Endodermal cell (in vitro differentiated cells): Measurements from ENCODE around the gene C6orf120. TPM values are rescaled to one million over a fixed set of nuclear protein-coding genes. Genes with fewer than 3 reads are reported as not detected.

Source experiments
- DNase-seq: peaks from one replicate; pipeline ENCODE4 v3.0.0-alpha.2; 2017
- H3K27ac ChIP-seq: 2 replicates; pipeline ENCODE4 v1.5.1; 2013; ENCODE audit warnings: mild to moderate bottlenecking, low read depth, low read length, moderate library complexity
- H3K27me3 ChIP-seq: 2 replicates; pipeline ENCODE4 v1.6.1; 2013; ENCODE audit warnings: mild to moderate bottlenecking, low read length, moderate library complexity; ENCODE audit not compliant: insufficient read depth, control insufficient read depth, poor library complexity, severe bottlenecking
- H3K36me3 ChIP-seq: 2 replicates; pipeline ENCODE4 v1.7.0; 2013; ENCODE audit warnings: mild to moderate bottlenecking, low read length, moderate library complexity; ENCODE audit not compliant: control insufficient read depth, insufficient read depth
- H3K4me1 ChIP-seq: one replicate; pipeline ENCODE4 v1.7.0; 2013; ENCODE audit warnings: low read length; ENCODE audit not compliant: control insufficient read depth, insufficient read depth
- H3K4me3 ChIP-seq: 2 replicates; pipeline ENCODE4 v1.5.1; 2013; ENCODE audit warnings: mild to moderate bottlenecking, low read length, moderate library complexity
- H3K9ac ChIP-seq: 2 replicates; pipeline ENCODE4 v1.6.1; 2013; ENCODE audit warnings: mild to moderate bottlenecking, low read length, moderate library complexity; ENCODE audit not compliant: poor library complexity, severe bottlenecking; ENCODE audit errors: extremely low read depth
- H3K9me3 ChIP-seq: 2 replicates; pipeline ENCODE4 v1.6.1; 2013; ENCODE audit warnings: mild to moderate bottlenecking, low read length, moderate library complexity; ENCODE audit not compliant: control insufficient read depth
- H3K27ac Mint-ChIP-seq: 2 replicates; pipeline ENCODE4 v1.8.0; 2020; ENCODE audit warnings: mixed read lengths
- H3K27me3 Mint-ChIP-seq: 2 replicates; pipeline ENCODE4 v1.8.0; 2021; ENCODE audit warnings: mild to moderate bottlenecking, mixed read lengths; ENCODE audit not compliant: insufficient read depth
- H3K36me3 Mint-ChIP-seq: 2 replicates; pipeline ENCODE4 v1.8.0; 2020; ENCODE audit warnings: low read depth, mixed read lengths
- H3K4me1 Mint-ChIP-seq: 2 replicates; pipeline ENCODE4 v1.8.0; 2020; ENCODE audit warnings: mixed read lengths
- H3K4me3 Mint-ChIP-seq: 2 replicates; pipeline ENCODE4 v1.8.0; 2020; ENCODE audit warnings: mild to moderate bottlenecking, moderate library complexity, mixed read lengths
- H3K9me3 Mint-ChIP-seq: 2 replicates; pipeline ENCODE4 v1.8.0; 2020; ENCODE audit warnings: mild to moderate bottlenecking, mixed read lengths
- CTCF ChIP-seq: fragments of 200-600 bp; sonication (generic); conservative IDR thresholded peaks from 2 replicates; pipeline ENCODE4 v1.5.0; 2021; ENCODE audit warnings: antibody characterized with exemption, mild to moderate bottlenecking
- WGBS, 2 experiments: methylation state at CpG; one replicate each; pipeline versions ENCODE4 v1.1.5 to v1.1.7; 2013; ENCODE audit warnings: missing lambda C conversion rate in 2 of 2, mixed read lengths in 1 of 2; ENCODE audit not compliant: insufficient coverage in 1 of 2, insufficient read length in 1 of 2; 5-methylcytosine and 5-hydroxymethylcytosine counted together
- total RNA-seq, 2 donors: library from RNA; stranded (reverse); fragmentation: NEBNext Ultra II Directional in 1 of 2; extraction: Animal tissue kit (Norgen Biotek cat#: 25700) in 1 of 2; gene quantifications; 2 replicates in 1 of 2; 3 replicates in 1 of 2; pipeline ENCODE4 v1.2.1, GENCODE V29; 2021

Gene C6orf120
- total RNA-seq, 2 donors from 2014 or later, result 24.0 to 29.7 TPM

GRCh38 chr6:169678342-169678741 is 23.6 kb upstream of the C6orf120 start:
- DNase-seq, result no peak
- WGBS, 2 experiments, result 83 to 91% methylated on average over 1 of the region's 1 CpG
- no peaks in the 10 kb centered on the region for H3K27me3 ChIP-seq
- Mint-ChIP-seq H3K4me3 (no peak overlapping the region), H3K9me3 (peaks cover 9% of the 10 kb centered on the region), H3K36me3 (peaks cover 82% of the 10 kb centered on the region), H3K27me3 (no peaks in the 10 kb centered on the region), H3K4me1 (peaks cover 24% of the 10 kb centered on the region), H3K27ac (peak overlapping the region; percentile 11)
- H3K4me1 ChIP-seq, result no peaks in the 10 kb centered on the region
- no peak overlapping the region for H3K27ac ChIP-seq
- H3K4me3 ChIP-seq, result peak overlapping the region; percentile 67
- H3K9me3 ChIP-seq, result peaks cover 86% of the 10 kb centered on the region
- H3K9ac ChIP-seq, result no peak overlapping the region
- H3K36me3 ChIP-seq, result peaks cover 93% of the 10 kb centered on the region
- TF ChIP-seq CTCF, result no peak

GRCh38 chr6:169684056-169684455 is 17.9 kb upstream of the C6orf120 start:
- Histone ChIP-seq H3K27ac (no peak overlapping the region), H3K36me3 (peaks cover 90% of the 10 kb centered on the region), H3K4me1 (no peaks in the 10 kb centered on the region), H3K27me3 (no peaks in the 10 kb centered on the region), H3K4me3 (no peak overlapping the region), H3K9me3 (peaks cover 81% of the 10 kb centered on the region), H3K9ac (no peak overlapping the region)
- Mint-ChIP-seq H3K36me3 (peaks cover 78% of the 10 kb centered on the region), H3K27ac (peak overlapping the region; percentile 41), H3K4me1 (peaks cover 2% of the 10 kb centered on the region), H3K4me3 (no peak overlapping the region), H3K9me3 (peaks cover 36% of the 10 kb centered on the region), H3K27me3 (no peaks in the 10 kb centered on the region)
- WGBS, 2 experiments, result 92 to 100% methylated on average over 1 to 3 of the region's 3 CpGs
- TF ChIP-seq CTCF, result no peak
- DNase-seq, result no peak

- Mint-ChIP-seq H3K9me3 (peaks cover 47% of the 10 kb centered on the region), H3K36me3 (peaks cover 76% of the 10 kb centered on the region), H3K27ac (no peak overlapping the region), H3K27me3 (no peaks in the 10 kb centered on the region), H3K4me1 (no peaks in the 10 kb centered on the region), H3K4me3 (no peak overlapping the region)
- H3K9ac ChIP-seq, result no peak overlapping the region
- peaks cover 79% of the 10 kb centered on the region for H3K9me3 ChIP-seq
- H3K36me3 ChIP-seq, result peaks cover 90% of the 10 kb centered on the region
- H3K4me3 ChIP-seq, result peak overlapping the region; percentile 72
- TF ChIP-seq CTCF, result no peak
- no peaks in the 10 kb centered on the region for H3K4me1 ChIP-seq
- no peak for DNase-seq
- no peak overlapping the region for H3K27ac ChIP-seq
- 86 to 100% methylated on average over 1 to 2 of the region's 2 CpGs for WGBS, 2 experiments
- H3K27me3 ChIP-seq, result no peaks in the 10 kb centered on the region
Observed at GRCh38 chr6:169685860-169686259, 16.1 kb upstream of the C6orf120 start.
